ENCODE results near the gene GCDH. TPM values are rescaled to one million over a fixed set of nuclear protein-coding genes. Genes with fewer than 3 reads are reported as not detected.
A peak's percentile ranks its signal among the peaks of the same experiment; 100 is the strongest.

Gene GCDH
- total and polyA plus RNA-seq, 12 donors, result 16.2 to 78.4 (median 34.8) TPM

DNA sequence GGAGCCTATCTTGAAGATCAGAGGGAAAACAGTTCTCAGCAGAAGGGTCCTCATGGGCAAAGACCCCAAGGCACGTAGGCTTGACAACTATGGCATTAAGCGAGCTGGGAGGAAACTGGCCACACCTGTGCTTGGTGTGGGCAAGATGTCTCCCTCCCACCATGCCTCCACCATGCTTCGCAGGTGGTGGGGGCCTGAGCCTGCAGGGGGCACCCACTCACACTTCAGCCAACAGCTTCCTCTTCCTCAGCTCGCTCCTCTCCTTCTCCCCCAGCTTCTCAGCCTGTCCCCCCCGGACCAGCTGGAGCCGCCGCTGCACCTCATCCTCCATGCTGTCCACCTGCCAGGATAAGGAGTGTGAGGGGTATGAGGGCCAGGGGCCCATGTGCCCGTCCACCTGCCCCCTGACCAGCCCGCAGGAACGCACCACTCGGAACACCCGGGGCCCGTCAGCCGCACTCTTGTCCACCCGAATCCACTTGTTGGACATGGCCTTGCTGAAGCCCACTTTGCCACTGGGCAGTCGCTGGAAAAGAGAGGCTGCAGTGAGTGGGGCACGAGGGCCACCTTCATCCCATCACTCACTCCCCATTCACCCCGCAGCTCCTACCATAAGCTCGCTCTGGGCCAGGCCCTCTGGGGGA lies 39.2 kb downstream of the GCDH start:
- H3K27me3 ChIP-seq, result no peaks in the 10 kb centered on the region
- DNase-seq, result peak in 1 of 7 donors; percentile 22
- intact Hi-C loops (cut with DNase I), result no loop called here
- WGBS, 4 donors, result 90 to 93% (median 93%) methylated on average over 11 to 19 of the region's 19 CpGs
- no peaks in the 10 kb centered on the region for H3K9me3 ChIP-seq (replicated peaks in 1 of 3)
- peaks cover 10 to 11% of the 10 kb centered on the region in 2 donors for H3K4me1 ChIP-seq (replicated peaks in 1 of 2)
- no peak overlapping the region for H3K4me3 ChIP-seq
- H3K36me3 ChIP-seq (replicated peaks in 1 of 2), result peaks cover 0 to 54% of the 10 kb centered on the region in 2 donors
- TF ChIP-seq, protein P1, sequence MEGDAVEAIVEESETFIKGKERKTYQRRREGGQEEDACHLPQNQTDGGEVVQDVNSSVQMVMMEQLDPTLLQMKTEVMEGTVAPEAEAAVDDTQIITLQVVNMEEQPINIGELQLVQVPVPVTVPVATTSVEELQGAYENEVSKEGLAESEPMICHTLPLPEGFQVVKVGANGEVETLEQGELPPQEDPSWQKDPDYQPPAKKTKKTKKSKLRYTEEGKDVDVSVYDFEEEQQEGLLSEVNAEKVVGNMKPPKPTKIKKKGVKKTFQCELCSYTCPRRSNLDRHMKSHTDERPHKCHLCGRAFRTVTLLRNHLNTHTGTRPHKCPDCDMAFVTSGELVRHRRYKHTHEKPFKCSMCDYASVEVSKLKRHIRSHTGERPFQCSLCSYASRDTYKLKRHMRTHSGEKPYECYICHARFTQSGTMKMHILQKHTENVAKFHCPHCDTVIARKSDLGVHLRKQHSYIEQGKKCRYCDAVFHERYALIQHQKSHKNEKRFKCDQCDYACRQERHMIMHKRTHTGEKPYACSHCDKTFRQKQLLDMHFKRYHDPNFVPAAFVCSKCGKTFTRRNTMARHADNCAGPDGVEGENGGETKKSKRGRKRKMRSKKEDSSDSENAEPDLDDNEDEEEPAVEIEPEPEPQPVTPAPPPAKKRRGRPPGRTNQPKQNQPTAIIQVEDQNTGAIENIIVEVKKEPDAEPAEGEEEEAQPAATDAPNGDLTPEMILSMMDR (IDR thresholded peaks at IDR 0.05), result no peak
- TF ChIP-seq POLR2A (IDR thresholded peaks at IDR 0.05), result no peak
- H3K27ac ChIP-seq, result no peak overlapping the region

DNA sequence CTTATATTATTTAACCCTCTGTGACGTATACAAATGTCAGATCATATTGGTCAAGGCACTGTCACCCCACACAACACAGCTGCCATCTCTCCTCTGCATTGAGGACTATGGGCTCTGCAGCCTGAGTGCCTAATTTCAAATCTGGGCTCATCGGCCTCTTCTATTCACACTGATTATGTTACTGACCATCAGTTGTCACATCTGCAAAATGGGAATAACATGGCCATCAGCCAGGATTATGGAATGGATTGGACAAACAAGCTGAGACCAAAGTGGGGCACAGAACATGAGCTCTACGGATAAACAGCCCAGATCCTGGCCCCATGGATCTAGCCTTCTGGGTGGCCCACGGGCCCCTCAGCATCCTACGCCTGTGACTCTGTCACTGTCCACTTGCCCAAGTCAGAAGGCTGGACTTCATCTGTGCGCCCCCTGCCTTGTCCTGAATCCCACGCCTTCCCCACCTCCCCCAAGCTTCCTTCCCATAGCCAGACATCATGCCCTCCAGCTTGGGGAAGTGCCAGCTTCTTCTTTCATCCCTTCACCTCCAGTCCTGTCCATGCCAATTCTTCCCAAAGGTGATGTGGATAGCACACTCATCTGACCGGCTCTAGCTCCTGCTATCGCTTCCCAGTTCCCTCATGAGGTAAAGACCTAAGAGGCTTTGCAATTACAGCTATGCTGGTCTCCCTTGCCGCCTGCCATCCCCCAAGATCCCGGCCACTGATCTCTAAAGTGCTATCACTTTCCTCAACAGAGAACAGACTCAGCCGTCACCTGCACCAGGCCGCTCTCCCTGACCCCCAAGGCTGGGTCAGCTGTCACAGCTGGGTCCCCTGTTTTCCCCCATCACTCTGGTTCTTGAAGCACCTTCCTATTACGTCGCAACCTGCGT lies 41.7 kb downstream of the GCDH start:
- 23 to 31% (median 29%) methylated on average over 16 of the region's 16 CpGs for WGBS, 4 donors
- H3K27ac ChIP-seq, result peak overlapping the region in 4 of 5 donors; percentile 62 to 94 (median 71)
- peak in 1 of 7 donors; percentile 35 for DNase-seq

DNA sequence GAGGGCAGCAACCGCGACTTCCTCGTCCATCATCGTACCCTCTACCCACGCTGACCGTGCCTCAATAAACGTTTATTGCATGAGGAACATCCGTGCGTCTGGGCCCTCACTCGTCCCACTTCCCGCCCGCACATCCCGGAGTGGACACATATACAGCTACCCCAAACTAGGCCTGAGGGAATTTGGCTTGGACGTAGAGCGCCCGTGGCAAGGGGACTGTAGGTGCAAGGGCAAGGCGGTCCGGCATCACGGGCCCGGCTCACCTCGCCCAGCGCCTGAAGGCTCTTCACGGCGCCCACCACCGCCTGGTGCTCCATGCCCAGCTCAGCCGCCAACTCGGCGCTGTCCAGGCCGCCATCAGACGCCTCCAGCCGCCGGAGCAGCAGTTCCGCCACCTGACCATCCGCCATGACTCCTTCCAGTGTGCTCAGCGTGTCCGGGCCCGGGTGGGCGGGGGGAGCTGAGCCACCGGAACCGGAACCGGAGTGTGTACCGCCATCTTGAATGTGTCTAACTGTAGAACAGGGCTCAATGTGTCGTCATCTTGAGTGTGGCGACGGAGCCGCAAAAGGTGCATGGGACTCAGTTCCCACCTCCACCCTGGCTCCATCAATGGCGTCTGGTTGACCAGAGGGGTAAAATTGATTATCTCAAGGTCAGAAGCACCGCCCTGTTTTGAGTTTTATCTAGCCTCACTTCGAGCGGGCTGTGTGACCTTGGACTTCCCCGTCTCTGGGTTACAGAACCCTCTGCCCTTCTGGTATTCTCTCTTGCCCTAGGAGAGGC lies 42.5 kb downstream of the GCDH start, which contains the start of gene FARSA:
Gene FARSA, minus strand, starts transcription at position 425 of the 786 bp plus-strand sequence. Its CDS starts 15 bp downstream, at position 410.
- TF ChIP-seq POLR2A (IDR thresholded peaks at IDR 0.05), result peak in 1 of 2 donors; percentile 73
- TF ChIP-seq, protein P1 (IDR thresholded peaks at IDR 0.05), result no peak
- peaks cover 0 to 20% of the 10 kb centered on the region in 2 donors for H3K36me3 ChIP-seq (replicated peaks in 1 of 2)
- peak; percentile 93 to 98 (median 95) for DNase-seq
- no peaks in the 10 kb centered on the region for H3K27me3 ChIP-seq
- H3K4me1 ChIP-seq (replicated peaks in 1 of 2), result peaks cover 14 to 18% of the 10 kb centered on the region in 2 donors
- 1 to 6% (median 3%) methylated on average over 14 to 51 of the region's 51 CpGs for WGBS, 4 donors
- H3K27ac ChIP-seq, result peak within 1 kb of the TSS in 4 of 5 donors; percentile 62 to 94 (median 71)
- no peaks in the 10 kb centered on the region for H3K9me3 ChIP-seq (replicated peaks in 1 of 3)
- H3K4me3 ChIP-seq, result peak within 1 kb of the TSS; percentile 87 to 99 (median 97)
- intact Hi-C loops (cut with DNase I), result no loop called here

More for the DNA sequence above, 41.7 kb downstream of the GCDH start:
- H3K4me3 ChIP-seq, result peak overlapping the region; percentile 87 to 99 (median 97)
- intact Hi-C loops (cut with DNase I), result no loop called here
- H3K4me1 ChIP-seq (replicated peaks in 1 of 2), result peaks cover 11 to 14% of the 10 kb centered on the region in 2 donors
- H3K36me3 ChIP-seq (replicated peaks in 1 of 2), result peaks cover 0 to 29% of the 10 kb centered on the region in 2 donors
- no peaks in the 10 kb centered on the region for H3K9me3 ChIP-seq (replicated peaks in 1 of 3)
- no peaks in the 10 kb centered on the region for H3K27me3 ChIP-seq
- TF ChIP-seq, protein P1 (IDR thresholded peaks at IDR 0.05), result no peak
- no peak for TF ChIP-seq POLR2A (IDR thresholded peaks at IDR 0.05)
